HG03060 (cell line): ENCODE results near the gene BMS1.
"Not testable (repeated sequence)": the region's sequence is repeated elsewhere in the genome, so short reads cannot be mapped to it uniquely, and the experiment has no call there.

Experiments used
- ATAC-seq: cut with Tn5 transposase; IDR thresholded peaks from one replicate; pipeline ENCODE4 v1.9.1; 2021; ENCODE audit warnings: low read depth, moderate number of reproducible peaks; ENCODE audit not compliant: unreplicated experiment

BMS1 gene

DNA sequence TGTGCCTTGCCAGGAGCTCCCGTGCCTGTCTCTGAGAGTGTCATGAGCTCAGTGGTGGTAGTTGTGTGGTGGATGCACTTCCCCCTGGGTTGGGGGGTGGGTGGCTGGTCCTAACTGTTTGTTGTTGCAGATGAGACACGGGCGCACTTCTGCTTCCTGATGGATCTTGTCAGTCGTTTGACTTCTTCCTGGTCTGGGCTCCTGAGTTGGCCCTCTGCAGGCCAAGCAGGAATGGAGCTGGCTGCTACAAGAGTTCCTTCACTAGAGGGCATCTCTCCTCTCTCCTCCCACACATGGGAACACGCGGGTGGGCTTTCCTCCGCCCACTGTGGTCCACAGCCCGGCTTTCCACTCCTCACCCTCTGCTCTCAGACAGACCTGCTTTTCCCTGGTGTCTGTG, 82.0 kb downstream of the BMS1 start:
- no peak for ATAC-seq

DNA sequence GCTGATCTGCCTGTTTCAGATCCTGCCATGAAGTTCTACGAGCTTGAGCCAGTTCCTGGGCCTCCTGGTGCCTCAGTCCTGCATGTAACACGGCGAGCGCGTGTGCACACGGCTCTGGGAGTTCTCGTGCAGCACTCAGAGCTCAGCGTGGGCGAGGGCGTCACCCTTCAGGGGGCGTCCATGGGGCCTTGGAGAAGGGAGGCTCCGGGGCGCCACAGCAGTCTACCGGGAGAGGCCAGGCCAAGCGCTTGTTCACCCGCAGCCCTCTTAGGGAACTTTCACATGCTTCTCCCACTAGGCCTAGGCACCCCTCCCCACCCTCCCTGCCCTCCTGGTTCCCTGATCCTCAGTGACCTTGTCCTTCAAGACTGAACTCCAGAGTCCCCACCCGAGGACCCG, 83.1 kb downstream of the BMS1 start:
- ATAC-seq, result no peak

DNA sequence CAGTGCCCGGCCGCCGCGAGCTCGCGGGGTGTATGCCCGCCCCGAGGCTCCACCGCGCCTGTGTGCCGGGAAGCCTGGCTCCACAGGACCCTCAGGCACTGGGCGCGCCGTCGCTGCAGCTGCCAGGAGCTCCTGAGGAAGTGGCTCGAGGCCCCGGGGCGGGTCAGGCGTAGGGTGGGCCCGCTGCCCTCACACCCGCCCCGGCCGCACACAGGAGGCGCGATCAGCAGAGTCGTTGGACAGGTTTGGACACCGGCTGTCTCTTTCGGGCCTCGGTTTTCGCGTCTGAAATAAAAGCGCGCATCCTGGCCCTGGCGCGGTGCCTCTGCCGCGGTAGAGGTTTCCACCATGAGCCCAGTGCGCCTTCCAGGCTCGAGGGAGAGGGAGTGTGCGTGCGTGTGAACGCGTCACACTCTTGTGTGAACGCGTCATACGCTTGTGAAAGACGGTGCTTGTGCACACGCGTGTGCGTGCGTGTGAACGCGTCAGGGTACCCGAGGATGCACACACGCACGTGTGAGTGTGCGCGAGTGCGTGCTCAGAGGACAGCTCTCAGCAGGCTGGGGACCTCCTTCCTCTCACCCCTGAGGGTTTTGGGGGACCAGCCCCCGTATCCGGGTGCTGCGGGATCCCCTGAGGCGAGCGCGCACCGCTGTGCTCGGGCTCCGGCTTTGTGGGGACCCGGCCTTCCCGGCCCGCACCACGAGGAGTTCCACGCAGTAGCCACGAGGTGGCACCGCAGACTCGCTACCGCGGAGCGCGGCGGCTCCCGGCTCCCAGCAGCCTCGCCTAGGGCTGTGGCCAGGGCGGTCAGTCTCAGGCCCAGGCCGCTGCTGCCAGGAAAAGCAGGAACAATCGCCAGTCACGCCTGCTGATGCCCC, 83.8 kb downstream of the BMS1 start:
- ATAC-seq, result no peak

DNA sequence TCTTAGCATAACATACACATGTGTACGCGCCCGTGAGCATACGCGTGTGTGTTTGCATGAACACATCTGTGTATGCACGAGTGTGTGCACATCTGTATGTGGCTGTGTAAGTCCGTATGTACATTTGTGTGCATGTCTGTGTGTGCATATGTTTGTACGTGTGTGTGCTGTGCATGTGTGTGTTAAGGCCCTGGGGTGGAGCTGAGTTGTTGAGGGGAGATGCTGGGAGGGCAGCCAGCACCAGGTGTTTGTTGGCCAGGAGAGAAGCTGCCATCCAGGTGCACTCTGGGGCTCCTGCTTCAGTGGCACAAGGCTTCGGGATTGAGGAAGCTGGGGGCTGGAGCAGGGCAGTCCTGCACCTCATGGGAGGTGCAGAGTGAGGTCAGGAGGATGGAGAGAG, 85.0 kb downstream of the BMS1 start:
- no peak for ATAC-seq

DNA sequence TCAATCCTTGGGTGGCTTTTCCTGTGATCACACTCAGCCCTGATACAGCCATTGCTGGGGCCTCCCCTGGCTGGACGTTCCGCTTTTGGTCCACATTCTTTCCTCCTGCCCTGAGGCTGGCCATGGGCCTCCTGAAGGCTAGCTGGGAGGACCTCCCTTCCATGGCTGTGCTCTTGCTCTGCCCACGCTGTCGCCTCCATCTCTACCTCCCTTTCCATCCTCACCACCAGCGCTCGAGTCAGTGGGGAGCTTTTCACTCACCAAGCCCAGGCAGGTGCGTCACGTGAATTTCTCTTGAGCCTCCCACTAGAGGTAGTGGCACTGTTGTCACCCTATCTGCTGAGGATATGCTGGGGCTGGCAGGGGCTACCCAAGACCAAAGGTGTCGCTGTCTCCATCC, 85.9 kb downstream of the BMS1 start:
- ATAC-seq, result no peak

DNA sequence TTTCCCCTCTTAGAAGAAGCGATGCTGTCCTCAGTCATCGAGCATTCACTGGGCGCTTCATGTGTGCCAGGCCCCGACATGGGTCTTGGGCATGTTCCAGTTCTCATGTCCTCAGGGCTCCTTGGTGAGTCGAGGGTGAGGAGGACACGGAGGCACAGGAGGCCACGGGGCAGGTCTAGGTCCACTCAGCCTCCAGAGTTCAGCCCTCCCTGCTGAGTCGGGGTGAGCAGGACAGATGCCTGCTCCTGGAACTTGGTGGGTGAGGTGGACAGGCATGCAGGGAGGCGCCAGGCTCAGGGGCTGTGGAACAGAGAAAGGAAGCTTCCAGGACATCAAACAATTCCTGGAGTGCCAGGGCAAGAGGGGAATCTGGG, 87.4 kb downstream of the BMS1 start:
- no peak for ATAC-seq

DNA sequence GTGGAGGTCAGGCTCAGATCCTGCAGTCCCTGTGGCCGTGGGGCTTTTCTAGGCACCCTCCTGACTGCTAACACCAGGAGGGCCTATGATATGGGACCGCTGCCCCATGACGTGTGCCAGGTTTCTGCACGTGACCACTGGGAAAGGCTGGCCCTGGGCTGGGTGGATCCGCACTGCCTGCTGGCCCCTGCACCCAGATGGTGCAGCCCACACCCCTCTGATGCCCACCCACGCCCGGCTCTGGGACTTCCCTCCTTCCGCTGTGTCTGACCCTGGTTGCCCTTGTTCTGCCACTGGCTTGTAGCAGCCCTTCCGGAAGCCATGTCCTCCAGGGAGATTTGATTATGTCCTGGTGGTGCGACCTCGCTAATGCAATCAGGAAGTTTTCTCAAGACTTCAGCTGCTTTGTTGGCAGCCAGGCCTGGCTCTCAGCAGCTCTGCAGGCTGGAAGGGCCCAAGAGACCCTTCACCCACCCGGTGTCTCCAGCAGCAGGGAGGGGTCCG, 88.6 kb downstream of the BMS1 start:
- not testable (repeated sequence) for ATAC-seq

DNA sequence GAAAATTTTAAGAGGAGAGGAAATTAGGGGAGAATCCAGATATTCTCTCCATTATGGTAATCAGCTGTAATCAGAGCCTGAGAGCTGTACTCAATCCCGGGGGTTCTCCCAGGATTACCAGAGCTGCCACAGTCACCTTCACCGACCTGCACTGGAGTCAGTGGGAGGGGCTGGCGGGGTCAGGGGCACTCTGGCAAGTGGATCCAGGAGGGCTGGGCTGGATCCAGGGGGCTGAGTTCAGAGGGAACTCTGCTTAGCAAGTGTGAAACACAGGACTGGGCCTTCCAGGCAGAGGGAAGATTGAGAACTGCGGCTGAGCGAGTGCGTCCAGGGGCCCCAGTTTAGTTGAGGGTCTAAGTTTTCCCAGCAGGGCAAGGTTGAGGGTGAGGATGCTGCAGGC, 89.2 kb downstream of the BMS1 start:
- no peak for ATAC-seq

DNA sequence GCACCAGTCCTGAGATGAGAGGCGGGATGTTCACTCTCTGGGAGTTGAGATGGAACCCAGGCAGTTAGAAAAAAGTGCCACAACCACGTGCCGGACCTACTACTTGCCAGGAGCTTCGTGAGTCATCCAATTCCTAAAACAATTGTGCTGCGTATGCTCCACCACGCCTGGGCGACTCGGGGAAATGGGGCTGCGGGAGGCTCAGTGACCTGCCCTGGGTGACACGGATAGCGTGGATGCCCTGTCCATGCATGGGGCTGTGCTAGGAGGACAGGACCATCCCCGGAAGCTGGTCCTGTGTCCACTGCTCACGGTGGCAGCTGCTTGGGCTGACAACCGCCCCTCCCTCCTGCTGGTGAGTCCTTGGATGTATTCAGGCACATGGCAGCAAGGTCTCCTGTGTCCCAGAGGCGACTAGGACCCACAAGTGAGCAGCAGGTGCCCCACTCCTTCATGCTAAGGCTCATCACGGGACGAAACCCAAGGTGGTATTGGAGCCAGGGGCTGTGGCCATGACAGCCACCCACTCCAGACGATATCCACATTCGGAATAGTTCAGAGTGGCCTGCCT, 90.4 kb downstream of the BMS1 start:
- no peak for ATAC-seq

DNA sequence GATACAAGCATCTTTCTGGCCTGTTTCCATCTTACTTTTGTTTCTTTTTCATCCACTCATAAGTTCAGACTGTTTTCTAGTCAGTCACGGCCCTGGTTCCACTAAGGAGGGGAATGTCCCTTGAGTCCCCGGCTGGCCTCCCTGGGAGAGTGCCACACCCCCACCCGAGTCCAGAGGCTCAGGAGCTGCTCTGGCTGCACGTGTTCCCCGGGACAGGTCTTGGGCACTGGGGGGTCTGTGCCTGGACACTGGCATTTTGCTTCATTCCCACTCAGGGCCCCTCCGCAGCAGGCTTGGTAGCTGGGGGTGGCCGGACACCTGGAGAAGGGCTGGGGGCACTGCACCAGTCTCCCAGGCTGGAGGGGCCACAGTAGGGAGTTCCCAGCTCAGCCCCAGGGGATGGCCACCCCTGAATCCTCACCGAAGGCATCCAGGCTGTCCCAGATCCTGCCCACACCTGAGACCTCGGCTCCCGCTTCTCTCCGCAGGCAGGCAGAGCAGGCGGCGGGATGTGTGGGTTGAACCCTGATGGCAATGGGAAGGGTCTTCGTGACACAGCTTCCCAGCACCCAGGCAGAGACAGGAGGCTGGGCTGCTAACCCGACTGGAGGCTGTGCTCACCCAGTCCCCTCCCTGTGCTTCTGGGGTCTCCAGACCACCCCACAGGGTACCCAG, 92.3 kb downstream of the BMS1 start:
- no peak for ATAC-seq

DNA sequence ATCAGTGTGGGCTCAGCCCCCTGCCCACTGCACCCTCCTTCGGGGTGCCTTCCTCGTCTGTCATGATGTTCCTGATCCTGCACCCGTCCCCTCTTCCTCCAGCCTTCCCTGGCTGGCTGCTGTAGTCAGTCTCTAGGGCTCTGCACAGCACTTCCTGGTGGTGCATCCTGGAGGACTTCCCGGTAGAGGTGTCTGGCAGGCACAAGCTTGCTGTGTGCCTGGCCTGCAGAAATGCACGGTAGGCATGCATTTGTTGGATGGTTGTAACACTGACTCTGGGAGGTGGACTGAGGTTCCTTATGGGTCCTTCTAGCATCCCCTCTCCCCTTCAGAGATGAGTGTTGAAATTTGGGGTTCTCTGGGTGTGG, 92.8 kb downstream of the BMS1 start:
- no peak for ATAC-seq

DNA sequence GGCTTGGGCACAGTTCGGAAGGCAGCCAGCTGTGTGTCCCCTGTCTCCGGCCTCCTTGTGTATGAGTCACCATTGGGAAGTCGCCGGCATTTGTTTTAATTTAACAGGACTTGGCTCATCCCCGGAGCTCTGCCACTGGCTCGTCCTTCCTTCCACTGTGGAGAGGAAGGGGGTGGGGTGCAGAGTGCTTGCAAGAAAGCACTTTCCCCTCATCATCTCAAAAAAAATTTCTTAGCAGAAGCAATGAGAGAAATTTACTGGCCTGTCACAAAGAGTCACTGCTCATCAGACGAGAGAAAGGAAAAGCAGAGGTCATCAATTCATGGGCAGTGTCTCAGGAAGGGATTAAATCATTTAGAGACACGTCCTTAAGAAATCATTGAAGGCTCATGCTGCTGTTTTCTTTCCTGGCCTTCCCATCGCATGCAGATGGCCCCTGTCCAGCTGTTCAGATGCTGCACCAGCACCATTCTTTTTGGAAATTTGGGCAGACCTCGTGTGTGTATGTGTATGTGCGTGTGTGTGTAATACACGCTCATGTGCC, 93.3 kb downstream of the BMS1 start:
- no peak for ATAC-seq

DNA sequence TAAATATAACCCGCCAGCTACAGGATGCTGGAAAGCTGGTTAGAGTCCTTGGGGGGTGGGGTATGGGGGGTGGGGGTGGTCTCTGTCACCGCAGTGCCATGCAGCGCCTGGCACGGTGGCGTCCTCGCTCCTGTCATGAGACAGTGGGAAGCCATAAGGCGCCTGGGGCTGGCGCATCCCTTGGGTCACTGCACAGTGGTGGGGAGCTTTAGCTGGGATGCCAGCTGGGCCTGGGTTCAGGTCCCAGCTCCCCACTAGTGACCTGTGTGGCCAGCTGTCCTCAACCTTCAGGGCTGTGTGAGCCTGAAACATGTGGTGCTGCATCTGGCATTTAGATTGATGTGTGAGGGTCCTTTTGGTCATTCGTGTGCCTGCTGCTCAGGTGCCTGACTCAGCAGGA, 93.9 kb downstream of the BMS1 start:
- no peak for ATAC-seq

DNA sequence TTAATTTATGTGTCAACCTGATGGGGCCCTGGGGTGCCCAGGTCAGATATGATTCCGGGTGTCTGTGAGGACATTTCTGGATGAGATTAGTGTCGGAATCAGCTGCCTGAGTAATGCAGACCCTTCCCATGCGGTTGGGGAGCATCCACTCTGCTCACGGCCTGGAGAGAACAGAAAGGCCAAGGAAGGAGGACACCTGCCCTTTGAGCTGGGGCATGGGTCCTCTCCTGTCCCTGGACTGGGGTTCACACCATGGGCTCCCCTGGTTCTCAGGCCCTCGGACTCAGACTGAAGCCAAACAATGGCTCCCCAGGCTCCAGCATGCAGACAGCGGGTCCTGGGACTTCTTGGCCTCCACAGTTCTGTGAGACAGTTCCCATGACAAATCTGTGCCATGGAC, 94.3 kb downstream of the BMS1 start:
- no peak for ATAC-seq

DNA sequence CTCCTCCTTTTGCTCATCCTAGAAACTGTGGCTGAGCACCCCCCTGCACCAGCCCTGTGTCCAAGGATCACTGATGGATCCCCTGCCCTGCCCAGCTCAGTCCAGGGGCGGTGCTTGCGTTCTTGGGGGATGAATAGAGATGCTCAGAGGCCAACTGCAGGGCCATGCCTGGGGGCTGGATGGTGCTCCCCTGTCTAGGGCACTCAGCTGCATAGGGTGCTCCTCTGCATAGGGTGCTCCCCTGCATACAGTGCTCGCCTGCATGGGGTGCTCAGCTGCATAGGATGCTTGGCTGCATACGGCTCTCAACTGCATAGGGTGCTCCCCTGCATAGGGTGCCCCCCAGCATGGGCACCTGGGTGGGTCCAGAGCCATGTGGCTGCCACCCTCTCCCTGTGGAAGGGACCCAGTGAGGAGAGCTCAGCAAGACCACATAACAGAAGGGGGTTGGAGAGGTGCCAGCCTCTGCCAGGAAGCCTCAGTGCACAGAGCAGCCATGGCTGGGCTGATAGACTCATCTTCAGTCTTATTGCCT, 95.0 kb downstream of the BMS1 start:
- ATAC-seq, result no peak

DNA sequence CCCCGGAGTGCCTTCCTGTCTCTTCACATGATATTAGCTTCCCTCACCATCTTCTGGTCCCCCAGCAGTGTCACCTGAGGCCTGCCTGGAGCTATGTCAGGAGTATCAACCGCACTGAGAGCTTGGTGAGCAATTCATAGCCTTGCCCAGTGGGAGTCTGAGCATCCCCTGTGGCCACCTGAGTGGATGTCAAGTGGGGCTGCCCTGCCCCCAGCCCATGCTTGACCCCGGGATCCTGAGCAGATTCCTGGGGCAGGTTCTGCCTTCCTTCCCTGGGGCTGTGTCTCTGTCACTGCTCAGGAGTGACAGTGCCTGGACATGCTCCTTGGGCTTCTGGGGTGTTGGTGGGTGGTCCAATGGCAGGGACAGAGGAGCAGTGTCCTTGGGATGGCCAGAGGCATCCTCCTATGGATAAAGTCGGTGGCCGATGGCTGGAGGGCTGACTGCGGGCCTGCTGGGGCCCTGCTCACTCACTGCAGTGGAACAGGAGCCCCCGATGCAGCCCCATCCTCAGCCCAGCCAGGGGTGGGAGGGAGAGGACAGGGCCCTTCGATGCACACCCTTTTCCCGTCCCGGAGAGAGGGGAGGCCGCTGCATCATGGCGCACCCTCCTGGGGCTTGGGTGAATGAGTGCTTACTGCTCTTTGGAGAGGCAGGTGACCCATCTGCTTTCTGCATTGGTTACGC, 95.7 kb downstream of the BMS1 start:
- no peak for ATAC-seq

DNA sequence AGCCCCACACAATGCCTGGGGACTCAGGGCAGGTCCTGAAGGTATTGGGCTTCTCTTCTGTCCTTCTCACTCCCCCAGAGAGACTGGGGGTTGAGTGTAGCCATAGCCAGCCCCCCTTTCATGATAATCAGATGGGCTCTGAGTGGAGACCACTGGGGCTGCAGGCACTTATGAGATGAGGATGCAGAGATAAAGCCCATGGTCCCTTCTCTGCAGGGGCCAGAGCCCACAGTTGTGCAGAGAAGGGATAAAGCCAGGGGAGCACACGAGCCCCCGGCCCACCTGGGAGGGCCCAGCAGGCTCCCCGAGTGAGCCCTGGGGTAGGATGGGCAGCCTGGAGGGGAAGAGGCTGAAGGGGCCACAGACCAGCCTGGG, 96.2 kb downstream of the BMS1 start:
- no peak for ATAC-seq

DNA sequence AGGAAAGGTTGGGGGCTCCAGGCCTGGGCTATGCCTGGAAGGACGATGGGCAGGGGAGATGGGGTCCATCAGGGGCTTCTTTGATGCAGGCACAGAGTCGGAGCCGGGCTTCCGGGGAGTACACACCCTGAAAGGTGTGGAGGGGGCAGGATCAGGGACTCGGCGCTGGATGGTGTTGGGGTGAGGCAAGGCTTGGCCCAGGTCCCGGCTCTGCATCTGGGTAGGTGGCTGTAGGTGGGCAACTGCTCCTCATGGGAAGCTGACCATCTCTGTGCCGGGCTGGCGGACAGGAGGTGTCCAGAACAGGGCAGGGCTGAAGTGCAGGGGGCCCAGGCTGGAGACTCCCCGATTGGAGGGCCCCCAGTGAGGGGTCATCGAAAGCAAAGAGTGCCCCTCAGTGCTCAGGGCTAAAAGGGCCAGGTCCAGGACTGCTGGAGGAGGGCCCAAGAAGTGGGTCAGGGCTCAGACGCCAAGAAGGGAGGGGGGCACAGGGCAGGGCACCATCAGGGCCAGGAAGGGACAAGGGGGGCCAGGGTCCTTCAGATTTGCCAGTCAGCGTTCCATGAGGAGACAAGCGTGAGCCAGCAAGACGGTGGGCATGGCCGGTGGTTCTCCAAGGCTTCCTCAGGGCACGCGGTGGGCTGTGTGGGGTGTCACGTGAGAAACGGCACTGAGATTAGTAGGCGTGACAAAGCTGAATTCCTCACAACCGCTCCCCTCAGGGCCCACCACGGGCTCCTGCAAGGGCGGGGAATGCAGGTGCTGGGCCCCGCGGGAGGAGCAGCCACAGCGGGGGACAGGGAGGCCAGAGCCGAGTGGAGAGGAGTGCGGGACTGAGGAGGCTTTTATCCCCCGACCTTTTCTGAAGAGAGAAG, 97.0 kb downstream of the BMS1 start:
- ATAC-seq, result no peak

DNA sequence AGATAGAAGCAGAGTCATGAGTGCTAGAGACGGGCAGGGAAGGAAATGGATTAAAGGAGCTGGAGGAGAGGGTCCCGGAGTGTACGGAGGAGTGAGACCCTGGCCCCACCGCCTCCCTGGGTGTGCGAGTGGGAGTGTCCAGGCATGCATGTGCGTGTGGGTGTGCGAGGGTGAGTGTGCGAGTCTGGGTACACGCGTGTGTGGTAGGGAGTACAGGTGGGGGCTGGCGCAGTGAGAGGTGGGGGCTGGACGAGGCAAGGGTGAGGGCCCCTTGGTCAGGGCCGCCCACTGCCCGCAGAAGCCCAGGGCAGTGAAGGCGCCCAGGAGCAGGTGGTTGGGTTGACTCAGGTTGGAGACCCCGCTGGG, 97.6 kb downstream of the BMS1 start:
- ATAC-seq, result no peak

DNA sequence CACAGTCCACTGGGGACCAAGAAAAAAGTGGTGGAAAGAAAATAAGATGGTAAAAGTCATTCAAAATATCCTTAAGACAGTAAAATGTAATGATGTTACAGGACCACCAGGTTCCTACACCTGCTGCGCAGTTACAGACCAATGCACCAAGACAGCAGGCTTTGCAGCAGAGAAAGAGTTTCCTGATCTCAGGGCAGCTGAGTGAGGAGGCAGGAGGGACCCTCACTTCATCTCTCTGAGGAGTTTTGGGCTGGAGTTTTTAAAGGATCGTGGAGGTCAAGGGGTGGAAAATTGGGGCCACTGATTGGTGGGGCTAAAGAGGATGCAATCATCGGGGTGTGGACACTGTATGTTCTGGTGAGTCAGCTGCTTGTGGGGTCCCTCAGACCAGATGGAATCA, 100.0 kb downstream of the BMS1 start:
- no peak for ATAC-seq
